PC-3 (cell line): Measurements from ENCODE around the gene NDUFAF8. TPM values are rescaled to one million over a fixed set of nuclear protein-coding genes. Genes with fewer than 3 reads are reported as not detected.

Experiments
- ATAC-seq: fragments of 200-7000 bp; cut with Tn5 transposase; 2 replicates; pipeline ENCODE4 v1.9.1; 2020; ENCODE audit warnings: mild to moderate bottlenecking, moderate library complexity
- BruUV-seq: library from RNA; stranded (reverse); fragments of 400-500 nt; replicated peaks from 2 replicates; lab custom pipeline; 2021; lab: Mats Ljungman, UMichigan
- CTCF ChIA-PET: fragments of 300-600 bp; sonication (Branson Sonifier 250); formaldehyde crosslinking; loops from one replicate; lab custom pipeline; 2022; ENCODE audit warnings: antibody characterized with exemption; lab: Charles Lee
- POLR2A ChIA-PET: fragments of 300-600 bp; sonication (Branson Sonifier 250); formaldehyde crosslinking; loops from one replicate; lab custom pipeline; 2022; ENCODE audit warnings: antibody characterized with exemption; ENCODE audit not compliant: unreplicated experiment; lab: Charles Lee
- DNase-seq: peaks from one replicate; pipeline ENCODE4 v3.0.0-alpha.2; 2015
- H2AFZ ChIP-seq: fragments of 300-600 bp; sonication (generic); 2 replicates; pipeline ENCODE4 v1.6.0; 2016; ENCODE audit warnings: antibody characterized with exemption, low read length
- H3F3A ChIP-seq: fragments of 300-600 bp; sonication (generic); one replicate; pipeline ENCODE4 v1.6.0; 2017; ENCODE audit warnings: antibody characterized with exemption, low read length, control low read depth, mild to moderate bottlenecking; ENCODE audit not compliant: unreplicated experiment
- H3K27ac ChIP-seq: fragments of 300-600 bp; sonication (generic); 2 replicates; pipeline ENCODE4 v1.5.1; 2016; ENCODE audit warnings: mild to moderate bottlenecking, low read length
- H3K27me3 ChIP-seq: fragments of 300-600 bp; sonication (generic); 2 replicates; pipeline ENCODE4 v1.6.1; 2016; ENCODE audit warnings: low read length, mixed read lengths
- H3K36me3 ChIP-seq: fragments of 300-600 bp; sonication (generic); 2 replicates; pipeline ENCODE4 v1.6.1; 2016; ENCODE audit warnings: low read depth, mixed run types, low read length, mixed read lengths
- H3K4me1 ChIP-seq: fragments of 300-600 bp; sonication (generic); 2 replicates; pipeline ENCODE4 v1.5.1; 2016; ENCODE audit warnings: low read length; ENCODE audit not compliant: insufficient read depth
- H3K4me2 ChIP-seq: fragments of 300-600 bp; sonication (generic); 2 replicates; pipeline ENCODE4 v1.6.0; 2016; ENCODE audit warnings: low read length
- H3K4me3 ChIP-seq: fragments of 300-600 bp; sonication (generic); 2 replicates; pipeline ENCODE4 v1.5.1; 2016; ENCODE audit warnings: mild to moderate bottlenecking, low read length, mixed read lengths
- H3K79me2 ChIP-seq: fragments of 300-600 bp; sonication (generic); 2 replicates; pipeline ENCODE4 v1.6.1; 2017; ENCODE audit warnings: low read length, mixed read lengths
- H3K9ac ChIP-seq: fragments of 300-600 bp; sonication (generic); 2 replicates; pipeline ENCODE4 v1.6.0; 2016; ENCODE audit warnings: mild to moderate bottlenecking, low read length
- H3K9me2 ChIP-seq: fragments of 300-600 bp; sonication (generic); replicated peaks from 2 replicates; pipeline ENCODE4 v1.6.1; 2016; ENCODE audit warnings: mixed run types, low read length, mixed read lengths
- H3K9me3 ChIP-seq: fragments of 300-600 bp; sonication (generic); 2 replicates; pipeline ENCODE4 v1.6.1; 2016; ENCODE audit warnings: low read length, mixed read lengths
- H4K20me1 ChIP-seq: fragments of 300-600 bp; sonication (generic); 2 replicates; pipeline ENCODE4 v1.6.1; 2016; ENCODE audit warnings: low read length, mixed read lengths
- EZH2 ChIP-seq: fragments of 300-600 bp; sonication (generic); IDR thresholded peaks from one replicate; pipeline ENCODE4 v1.6.1; 2017; ENCODE audit warnings: antibody characterized with exemption, mild to moderate bottlenecking, low read length; ENCODE audit not compliant: unreplicated experiment
- EZH2phosphoT487 ChIP-seq: fragments of 300-600 bp; sonication (generic); IDR thresholded peaks from 2 replicates; pipeline ENCODE4 v1.6.1; 2018; ENCODE audit warnings: mild to moderate bottlenecking, antibody characterized with exemption, low read length, borderline replicate concordance
- intact Hi-C: fragments of 100-400 bp; cut with micrococcal nuclease; formaldehyde crosslinking; loops from 2 replicates; pipeline ENCODE4 v1.9.0; 2023
- total RNA-seq: library from RNA; depleted of rRNA; stranded (reverse); fragments of >200 nt; gene quantifications from 2 replicates; pipeline ENCODE4 v1.2.3, GENCODE V29; 2014
- TF ChIP-seq, protein P1 (sequence below): fragments of 300-600 bp; sonication (generic); conservative IDR thresholded peaks from 2 replicates; pipeline ENCODE4 v1.5.1; 2017; ENCODE audit warnings: antibody characterized with exemption, low read depth, mild to moderate bottlenecking, low read length

NDUFAF8 gene
- total RNA-seq, 1 experiment from 2014 or later, result 125 TPM

DNA sequence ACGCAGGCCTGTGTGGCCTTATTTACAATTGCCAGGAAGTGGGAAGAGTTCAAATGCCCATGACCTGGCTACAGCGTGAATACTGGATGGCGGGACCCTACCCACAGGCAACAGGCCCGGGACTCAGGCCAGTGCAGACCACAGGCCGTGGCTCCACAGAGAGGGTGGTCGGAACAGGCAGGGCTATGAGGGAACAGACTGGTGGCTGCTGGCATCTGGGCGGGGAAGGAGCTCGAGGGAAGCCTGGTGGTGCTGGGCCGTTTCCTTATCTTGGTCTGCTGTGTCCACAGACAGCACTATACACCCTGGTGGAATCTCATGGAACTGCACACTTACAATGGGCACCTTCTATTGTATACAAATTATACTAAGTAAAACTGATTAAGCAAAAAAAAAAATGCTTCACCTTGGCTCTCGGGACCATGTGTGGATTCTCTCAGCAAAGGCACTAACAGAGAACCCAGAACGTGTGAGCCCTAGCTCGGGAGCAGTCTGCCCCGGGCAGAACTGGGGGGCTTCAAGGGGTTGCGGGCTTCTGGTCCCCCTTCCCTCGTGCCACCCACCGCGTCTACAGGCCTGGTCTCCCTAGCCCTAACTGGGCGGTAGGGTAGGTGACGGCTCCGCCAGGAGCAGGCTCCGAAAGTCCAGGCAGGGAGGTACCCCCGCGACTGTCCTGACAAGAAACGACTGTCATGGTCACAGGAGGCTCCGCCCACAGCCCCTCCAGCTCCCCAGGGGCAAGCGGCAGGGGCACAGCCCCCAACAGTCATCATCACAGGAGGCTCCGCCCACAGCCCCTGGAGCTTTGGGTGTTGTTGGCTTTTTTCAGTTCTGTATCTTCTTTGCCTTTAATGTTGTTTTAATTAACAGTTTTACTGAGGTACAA, 38.2 kb upstream of the NDUFAF8 start:
- CTCF ChIA-PET, result interaction anchor here (0.6 kb wide), 2 partner anchors 58 to 947 kb away, joined by 3 read pairs; no protein-coding TSS in a partner anchor
- ATAC-seq, result peak; percentile 96

DNA sequence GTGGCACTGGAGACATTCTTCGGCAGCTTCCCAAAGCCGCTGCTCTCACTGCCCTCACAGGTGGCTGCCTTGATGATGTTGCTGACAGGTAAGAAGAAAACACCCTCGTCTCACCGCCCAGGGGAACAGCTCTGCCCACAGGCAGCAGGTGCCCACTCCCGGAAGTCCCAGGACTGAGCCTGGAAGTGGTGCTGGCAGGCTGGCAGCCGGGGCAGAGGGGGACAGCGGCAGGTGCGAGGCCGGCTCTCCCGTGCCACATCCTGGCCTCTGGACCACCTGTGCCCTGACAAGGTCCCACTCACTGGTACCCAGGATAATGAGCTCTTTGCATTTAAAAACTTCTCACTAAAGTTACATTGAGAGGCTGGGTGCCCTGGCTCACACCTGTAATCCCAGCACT, 36.8 kb upstream of the NDUFAF8 start:
- Histone ChIP-seq H3F3A (no peaks in the 10 kb centered on the region), H3K27me3 (no peaks in the 10 kb centered on the region), H3K4me2 (no peak overlapping the region), H3K27ac (no peak overlapping the region), H3K9ac (no peak overlapping the region), H3K79me2 (no peaks in the 10 kb centered on the region), H3K36me3 (no peaks in the 10 kb centered on the region), H3K9me3 (no peaks in the 10 kb centered on the region), H3K4me3 (no peak overlapping the region), H4K20me1 (no peaks in the 10 kb centered on the region), H3K4me1 (no peaks in the 10 kb centered on the region), H3K9me2 (no peaks in the 10 kb centered on the region), H2AFZ (no peak overlapping the region)
- POLR2A ChIA-PET, result no interaction called here
- intact Hi-C loops, result no loop called here
- CTCF ChIA-PET, result no interaction called here
- TF ChIP-seq EZH2phosphoT487 (no peak), EZH2 (no peak)
- TF ChIP-seq, protein P1, sequence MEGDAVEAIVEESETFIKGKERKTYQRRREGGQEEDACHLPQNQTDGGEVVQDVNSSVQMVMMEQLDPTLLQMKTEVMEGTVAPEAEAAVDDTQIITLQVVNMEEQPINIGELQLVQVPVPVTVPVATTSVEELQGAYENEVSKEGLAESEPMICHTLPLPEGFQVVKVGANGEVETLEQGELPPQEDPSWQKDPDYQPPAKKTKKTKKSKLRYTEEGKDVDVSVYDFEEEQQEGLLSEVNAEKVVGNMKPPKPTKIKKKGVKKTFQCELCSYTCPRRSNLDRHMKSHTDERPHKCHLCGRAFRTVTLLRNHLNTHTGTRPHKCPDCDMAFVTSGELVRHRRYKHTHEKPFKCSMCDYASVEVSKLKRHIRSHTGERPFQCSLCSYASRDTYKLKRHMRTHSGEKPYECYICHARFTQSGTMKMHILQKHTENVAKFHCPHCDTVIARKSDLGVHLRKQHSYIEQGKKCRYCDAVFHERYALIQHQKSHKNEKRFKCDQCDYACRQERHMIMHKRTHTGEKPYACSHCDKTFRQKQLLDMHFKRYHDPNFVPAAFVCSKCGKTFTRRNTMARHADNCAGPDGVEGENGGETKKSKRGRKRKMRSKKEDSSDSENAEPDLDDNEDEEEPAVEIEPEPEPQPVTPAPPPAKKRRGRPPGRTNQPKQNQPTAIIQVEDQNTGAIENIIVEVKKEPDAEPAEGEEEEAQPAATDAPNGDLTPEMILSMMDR, result no peak
- ATAC-seq (no peak), DNase-seq (no peak)
- no TSS peak for BruUV-seq

More for the DNA sequence above, 38.2 kb upstream of the NDUFAF8 start:
- Histone ChIP-seq H3K9me3 (no peaks in the 10 kb centered on the region), H3K9ac (no peak overlapping the region), H3K4me3 (no peak overlapping the region), H4K20me1 (no peaks in the 10 kb centered on the region), H3K4me1 (no peaks in the 10 kb centered on the region), H3K4me2 (no peak overlapping the region), H3K9me2 (no peaks in the 10 kb centered on the region), H3F3A (no peaks in the 10 kb centered on the region), H3K79me2 (no peaks in the 10 kb centered on the region), H3K36me3 (no peaks in the 10 kb centered on the region), H3K27ac (no peak overlapping the region), H3K27me3 (no peaks in the 10 kb centered on the region), H2AFZ (no peak overlapping the region)
- intact Hi-C loops, result loop anchor here (2.0 kb wide), 1 partner anchor 58 kb away; no protein-coding TSS in a partner anchor
- BruUV-seq, result no TSS peak
- POLR2A ChIA-PET, result no interaction called here
- no peak for TF ChIP-seq EZH2
- TF ChIP-seq, protein P1, result peak; percentile 62
- peak; percentile 79 for DNase-seq

- ATAC-seq, result no peak
- no peaks in the 10 kb centered on the region for H3K9me3 ChIP-seq
- no peak overlapping the region for H3K4me2 ChIP-seq
- TF ChIP-seq EZH2phosphoT487 (no peak), EZH2 (no peak)
- TF ChIP-seq, protein P1, result no peak
- no peak overlapping the region for H2AFZ ChIP-seq
- no peaks in the 10 kb centered on the region for H3K79me2 ChIP-seq
- DNase-seq, result no peak
- no peaks in the 10 kb centered on the region for H3K36me3 ChIP-seq
- H3K9me2 ChIP-seq, result no peaks in the 10 kb centered on the region
- H4K20me1 ChIP-seq, result no peaks in the 10 kb centered on the region
- no peaks in the 10 kb centered on the region for H3F3A ChIP-seq
- CTCF ChIA-PET, result no interaction called here
- POLR2A ChIA-PET, result no interaction called here
- no peak overlapping the region for H3K27ac ChIP-seq
- BruUV-seq, result no TSS peak
- no peaks in the 10 kb centered on the region for H3K27me3 ChIP-seq
- no peaks in the 10 kb centered on the region for H3K4me1 ChIP-seq
- H3K4me3 ChIP-seq, result no peak overlapping the region
- intact Hi-C loops, result no loop called here
- H3K9ac ChIP-seq, result no peak overlapping the region
These were observed 36.0 kb upstream of the NDUFAF8 start for GRCh38 chr17:81203136-81203535.
